GM18951 (cell line): ENCODE results near the gene MAP2K7.
"Not testable (repeated sequence)": the region's sequence is repeated elsewhere in the genome, so short reads cannot be mapped to it uniquely, and the experiment has no call there.

ENCODE experiments used
- POLR2A ChIP-seq: IDR thresholded peaks from 4 replicates; pipeline ENCODE4 v1.6.1; 2011; ENCODE audit warnings: mild to moderate bottlenecking; ENCODE audit not compliant: insufficient read length, insufficient read depth; ENCODE audit errors: extremely low read depth
- in situ Hi-C: fragments of 300-500 bp; cut with MboI; formaldehyde crosslinking; loops from one replicate; pipeline ENCODE4 v1.12.0; 2022; ENCODE audit warnings: low sequenced_read_pairs, mixed read lengths, inconsistent platforms; ENCODE audit not compliant: unreplicated experiment

The MAP2K7 gene

DNA sequence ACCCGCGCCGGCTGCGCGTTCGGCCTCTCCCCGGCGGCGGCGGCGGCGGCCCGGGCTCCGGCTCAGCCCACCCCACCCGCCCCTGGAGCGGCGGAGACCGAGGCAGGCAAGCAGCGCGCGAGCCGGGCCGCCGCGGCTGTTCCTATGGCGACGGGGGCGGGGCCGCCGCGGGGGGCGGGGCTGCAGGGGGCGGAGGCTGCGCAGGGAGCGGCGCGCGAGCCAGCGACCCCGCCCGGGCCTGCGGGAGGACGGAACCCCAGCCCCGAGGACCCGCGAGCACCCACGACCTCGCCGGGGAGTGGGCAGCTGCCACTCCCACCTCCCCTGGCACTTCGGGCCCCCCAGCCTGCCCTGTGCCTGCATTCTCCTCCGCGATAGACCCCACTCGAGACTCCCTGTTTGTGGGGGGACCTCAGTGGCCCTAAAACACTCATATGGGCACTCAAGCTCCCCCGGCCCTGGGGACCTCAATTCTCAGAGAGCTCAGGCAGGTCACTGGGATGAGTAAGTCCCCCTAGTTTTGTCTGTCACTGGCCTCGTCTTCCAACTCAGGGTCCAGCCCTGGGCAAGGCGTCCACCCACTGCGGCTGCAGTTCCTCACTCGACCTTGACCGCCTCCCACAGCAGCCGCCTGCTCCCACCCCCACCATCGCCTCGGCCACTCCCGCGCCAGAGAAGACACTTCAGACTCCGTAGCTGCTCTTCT is 22.5 kb downstream of the MAP2K7 start, which contains the start of gene CTXN1:
Gene CTXN1 (minus strand): TSS at position 115 of the 706 bp plus-strand sequence. CDS start 597 bp downstream, outside the sequence.
- no peak for TF ChIP-seq POLR2A
- in situ Hi-C loops: no loop called here

DNA sequence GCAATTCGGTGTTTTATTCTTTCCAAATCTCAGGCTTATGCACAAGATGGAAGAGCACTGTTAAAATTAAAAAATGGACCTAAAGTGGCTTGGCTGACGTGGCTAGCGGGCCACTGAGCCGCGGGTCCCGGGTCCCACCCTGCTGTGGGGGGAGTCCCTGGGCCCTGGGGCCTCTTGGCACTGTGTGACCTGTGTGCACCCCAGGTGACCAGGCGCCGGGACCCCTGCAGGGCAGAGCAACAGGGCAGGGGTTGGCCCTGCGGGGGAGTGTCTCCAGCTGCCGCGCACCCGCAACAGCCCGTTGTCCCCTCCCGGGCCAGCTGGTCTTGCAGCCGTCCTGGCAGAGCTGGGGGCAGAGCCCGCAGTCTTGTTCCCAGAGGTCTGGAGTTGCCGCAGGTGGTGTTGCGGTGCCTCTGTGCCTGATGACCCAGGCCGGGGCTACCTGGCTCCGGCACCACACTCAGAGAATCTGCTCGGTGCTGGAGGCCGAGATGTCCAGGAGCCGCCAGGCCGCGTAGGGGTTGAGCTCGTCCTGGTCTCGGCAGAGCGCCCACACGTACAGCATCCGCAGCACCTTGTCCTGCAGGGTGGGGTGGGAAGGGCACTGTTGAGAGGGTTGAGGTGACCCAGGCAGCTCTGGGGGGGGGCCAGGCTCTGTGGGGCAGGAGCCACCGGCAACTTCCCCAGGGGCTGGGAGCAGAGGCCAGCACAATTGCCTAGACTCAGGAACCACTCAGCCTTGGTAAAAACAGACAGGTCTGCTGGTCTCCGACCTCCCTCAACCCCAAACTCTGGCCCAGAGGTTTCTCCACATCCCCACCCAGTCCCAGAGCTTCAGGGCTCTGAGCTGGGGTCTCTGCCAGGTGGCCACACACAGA is 23.3 kb downstream of the MAP2K7 start:
- in situ Hi-C loops: no loop called here
- TF ChIP-seq POLR2A: no peak

DNA sequence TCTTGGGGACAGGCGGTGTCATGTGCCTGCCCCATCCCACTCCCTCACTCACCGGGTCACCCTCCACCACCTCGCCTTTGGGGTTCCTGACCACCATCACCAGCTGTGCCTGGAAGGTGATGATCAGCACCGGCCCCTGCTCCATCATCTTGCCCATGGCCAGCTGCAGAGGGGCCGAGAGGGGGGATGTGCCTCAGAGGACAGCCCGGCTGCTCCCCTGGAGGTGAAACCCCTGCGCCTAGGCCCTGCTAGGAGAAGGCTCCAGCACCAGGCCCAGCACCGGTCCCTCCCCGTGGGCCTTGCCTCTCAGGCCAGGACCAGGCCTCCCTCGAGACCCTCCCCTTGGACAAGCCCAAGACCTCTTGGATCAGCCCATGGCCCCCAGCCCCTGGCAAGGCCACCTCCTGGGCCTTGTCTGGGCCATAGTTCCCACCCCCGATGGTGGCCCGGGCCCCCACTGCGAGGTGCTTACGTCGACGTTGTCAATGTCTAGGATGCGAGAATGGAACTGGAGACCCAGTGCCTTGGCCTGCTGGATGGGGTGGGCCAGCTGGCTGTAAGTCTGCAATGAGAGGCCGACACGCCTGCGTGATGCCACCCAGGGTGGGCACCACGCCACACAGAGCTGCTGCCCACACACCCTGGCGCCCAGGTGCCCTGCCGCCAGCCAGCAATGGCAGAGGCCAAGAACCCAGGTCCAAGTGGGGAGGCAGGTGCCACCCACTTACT is 24.1 kb downstream of the MAP2K7 start:
- in situ Hi-C loops: no loop called here
- no peak for TF ChIP-seq POLR2A

DNA sequence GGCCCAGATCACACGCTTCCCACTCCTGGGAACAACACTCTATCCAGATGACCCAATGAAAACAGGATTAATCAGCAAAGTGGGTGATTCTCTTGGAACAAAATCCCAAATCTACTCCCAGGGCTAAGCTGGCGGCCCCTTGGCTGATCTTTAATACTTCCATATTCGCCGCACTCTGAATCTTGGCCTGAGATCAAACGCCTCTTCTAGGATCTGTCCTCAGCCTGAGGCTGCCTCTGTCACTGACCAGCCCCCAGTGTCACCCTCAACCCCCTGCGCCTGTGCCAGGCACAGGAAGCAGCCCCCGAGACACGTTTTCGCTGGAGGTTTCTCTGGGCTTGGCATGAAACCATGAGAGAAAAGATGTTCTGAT is 24.6 kb downstream of the MAP2K7 start:
- TF ChIP-seq POLR2A: no peak

DNA sequence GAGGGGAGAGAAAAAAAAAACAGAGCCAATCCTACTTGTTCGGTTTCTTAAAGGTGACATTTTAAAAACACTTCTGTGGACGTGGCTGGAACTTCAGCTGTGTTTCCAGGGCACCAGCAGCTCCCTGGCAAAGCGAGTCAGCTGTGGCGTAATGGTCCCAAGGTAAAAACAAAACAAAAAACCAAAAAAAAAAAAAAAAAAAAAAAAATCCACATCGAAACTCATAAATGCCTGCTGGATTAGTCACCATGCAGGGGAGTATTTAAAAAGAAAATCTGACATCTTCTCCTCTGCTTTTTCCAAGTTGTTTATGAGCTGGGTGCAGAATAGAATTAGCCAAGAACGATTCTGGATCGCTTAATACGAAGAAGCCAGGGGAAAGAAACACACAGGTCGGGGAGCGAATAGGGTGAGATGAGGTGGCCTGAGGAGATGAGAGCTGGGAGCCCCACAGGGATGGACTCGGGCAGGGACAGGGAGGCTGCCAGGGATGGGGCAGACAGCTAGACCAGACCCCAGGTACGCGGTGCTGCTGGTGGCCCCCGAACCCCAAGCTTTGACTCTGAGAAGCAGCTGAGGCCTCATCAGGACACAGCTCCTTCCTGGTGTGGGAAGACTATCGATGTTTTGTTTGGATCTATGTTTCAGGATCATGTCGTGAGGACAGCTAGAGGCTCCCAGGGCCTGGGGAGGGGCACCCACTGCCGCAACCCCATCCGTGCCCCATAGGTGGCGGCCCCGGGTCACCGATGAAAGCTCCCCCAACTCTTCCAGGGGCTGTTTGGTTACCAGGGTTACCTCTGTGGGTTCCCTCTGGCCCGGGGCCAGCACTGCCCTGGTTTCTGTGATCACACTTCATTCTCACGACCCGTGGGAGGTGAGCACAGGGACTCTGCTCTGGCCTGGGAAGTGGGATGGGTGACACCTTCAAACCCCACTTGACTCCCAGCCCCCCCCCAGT is 25.3 kb downstream of the MAP2K7 start:
- in situ Hi-C loops: no loop called here
- no peak for TF ChIP-seq POLR2A

More for the DNA sequence above, 24.6 kb downstream of the MAP2K7 start:
- in situ Hi-C loops: no loop called here

DNA sequence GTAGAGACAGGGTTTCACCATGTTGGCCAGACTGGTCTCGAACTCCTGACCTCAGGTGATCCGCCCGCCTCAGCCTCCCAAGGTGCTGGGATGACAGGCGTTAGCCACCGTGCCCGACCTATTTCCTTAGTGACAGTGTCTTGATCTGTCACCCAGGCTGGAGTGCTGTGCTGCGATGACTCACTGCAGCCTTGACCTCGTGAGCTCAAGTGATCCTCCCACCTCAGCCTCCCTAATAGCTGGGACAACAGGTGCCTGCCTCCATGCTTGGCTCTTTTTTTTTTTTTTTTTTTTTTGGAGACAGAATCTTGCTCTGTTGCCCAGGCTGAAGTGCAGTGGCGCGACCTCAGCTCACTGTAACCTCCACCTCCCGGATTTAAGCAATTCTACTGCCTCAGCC is 26.4 kb downstream of the MAP2K7 start:
- in situ Hi-C loops: not testable (repeated sequence)

DNA sequence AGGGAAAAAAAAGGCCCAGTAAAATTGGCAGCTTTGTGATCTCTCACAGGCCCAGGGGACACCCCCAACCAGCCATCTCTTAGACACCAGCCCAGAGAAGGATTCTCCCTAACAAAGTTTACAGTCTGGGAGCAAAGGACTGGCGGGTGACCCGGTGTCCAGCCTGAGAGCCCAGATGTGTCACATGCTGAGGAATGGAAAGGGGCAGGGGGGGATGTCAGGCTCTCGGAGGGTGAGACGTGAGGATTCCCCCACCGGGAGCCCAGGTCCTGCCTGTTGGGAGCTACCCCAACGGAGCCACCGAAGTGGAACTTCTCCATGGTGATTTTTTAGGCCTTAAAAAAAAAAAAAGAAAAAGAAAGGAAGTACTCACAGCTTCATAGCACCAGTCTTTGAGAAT is 27.1 kb downstream of the MAP2K7 start:
- in situ Hi-C loops: no loop called here
- TF ChIP-seq POLR2A: no peak

DNA sequence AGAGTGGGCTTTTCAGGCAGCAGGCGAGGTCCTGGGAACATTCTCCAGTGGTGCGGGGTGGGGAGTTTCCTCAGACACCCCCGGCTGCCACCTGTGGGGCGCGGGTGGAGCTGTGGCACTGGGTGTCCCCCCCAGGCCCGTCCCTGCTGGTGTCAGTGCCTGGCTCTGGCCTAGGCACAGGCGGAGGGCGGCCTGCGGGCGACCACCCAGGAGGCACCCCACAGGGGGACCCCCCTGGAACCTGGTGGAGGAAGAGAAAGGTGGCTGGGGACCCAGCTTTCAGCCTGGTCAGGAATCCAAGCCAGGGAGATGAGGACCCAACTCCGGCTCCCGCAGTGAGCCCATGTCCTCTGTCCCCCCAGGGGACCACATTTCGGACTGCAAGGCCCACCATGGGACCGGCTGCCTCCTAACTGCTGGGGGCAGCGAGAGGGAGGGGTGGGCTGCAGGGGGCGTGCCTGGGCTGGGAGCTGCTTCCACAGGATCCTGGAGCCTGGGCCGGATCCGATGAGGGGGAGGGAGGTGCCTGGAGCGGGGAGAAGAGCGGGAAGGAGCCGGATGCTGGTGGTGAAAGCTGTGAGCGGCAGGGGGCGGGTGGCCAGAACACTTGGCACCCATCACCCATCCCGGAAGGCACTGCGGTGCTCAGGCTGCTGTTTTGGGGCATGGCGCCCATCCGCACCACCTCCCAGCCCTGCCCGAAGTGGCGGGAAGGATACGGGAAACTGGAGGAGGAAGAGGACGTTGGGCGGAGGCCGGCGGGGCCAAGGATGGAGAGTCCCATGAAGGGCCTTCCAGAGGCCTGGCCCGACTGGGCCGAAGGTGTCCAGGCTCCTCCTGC is 27.8 kb downstream of the MAP2K7 start:
- no peak for TF ChIP-seq POLR2A
- in situ Hi-C loops: no loop called here

DNA sequence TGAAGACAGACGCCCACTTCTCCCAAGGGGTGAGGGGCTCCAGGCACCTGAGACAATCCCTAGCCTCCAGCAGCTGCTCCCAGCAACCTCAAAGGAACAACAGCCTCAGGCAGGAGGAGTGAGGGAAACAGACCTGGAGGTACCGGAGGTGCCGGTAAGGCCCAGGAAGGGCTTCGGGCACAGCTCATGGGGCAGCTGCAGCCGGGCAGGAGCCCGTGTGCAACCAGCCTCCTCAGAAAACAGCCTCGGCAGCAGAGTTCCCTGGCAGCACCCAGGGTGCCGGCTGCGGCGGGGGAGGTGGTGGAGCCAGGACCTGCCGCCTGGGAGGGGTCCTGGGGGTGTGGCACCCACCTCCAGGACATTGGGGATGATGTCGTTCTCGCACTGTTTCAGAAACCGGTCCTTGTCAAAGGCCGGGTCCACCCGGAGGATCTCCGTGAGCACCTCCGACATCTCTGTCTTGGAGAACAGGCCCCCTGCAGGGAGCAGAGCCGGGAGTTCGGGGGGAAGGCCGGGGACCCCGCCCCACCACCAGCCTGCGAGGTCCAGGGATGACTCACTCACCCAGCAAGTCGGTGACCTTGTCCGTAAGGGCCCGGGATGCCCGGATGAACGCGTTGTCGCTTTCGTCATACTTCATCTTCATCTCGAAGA is 28.7 kb downstream of the MAP2K7 start:
- in situ Hi-C loops: no loop called here
- TF ChIP-seq POLR2A: no peak

DNA sequence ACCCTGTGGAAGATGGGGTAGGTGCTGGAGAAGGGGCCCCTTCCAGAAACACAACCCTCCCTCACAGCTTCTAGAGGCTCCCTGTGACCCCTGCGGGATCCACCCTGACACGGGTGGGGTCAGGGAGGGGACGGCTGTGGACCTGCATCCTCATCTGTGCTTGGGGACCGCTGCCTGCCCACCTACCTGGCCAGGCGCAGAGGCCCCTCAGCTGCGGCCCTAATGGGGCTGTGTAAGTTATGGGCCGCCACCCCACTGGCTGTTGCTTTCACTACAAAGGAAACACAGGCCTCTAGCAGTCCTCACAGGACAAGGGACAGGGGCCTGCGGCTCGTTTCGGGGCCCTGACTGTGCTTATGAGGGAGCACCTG is 29.2 kb downstream of the MAP2K7 start:
- in situ Hi-C loops: no loop called here
- TF ChIP-seq POLR2A: no peak

DNA sequence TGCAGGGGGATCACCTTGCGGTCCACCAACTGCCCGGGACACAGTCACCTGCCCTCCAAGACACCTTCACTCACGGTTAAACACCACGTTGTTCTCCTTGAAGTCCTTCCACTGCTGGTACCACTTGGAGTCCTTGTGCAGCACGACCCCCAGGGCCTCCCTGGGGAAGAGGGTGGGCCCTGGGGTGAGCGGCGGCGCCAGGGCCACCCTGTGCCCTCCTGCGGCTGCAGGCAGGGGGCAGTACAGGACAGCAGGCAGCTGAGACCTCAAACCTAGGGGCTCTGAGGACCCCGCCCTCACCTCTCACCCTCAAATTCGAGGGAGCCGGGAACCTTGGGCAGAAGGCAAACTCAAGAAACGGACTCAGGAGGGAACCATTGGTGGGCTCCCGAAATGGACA is 29.7 kb downstream of the MAP2K7 start:
- in situ Hi-C loops: no loop called here
- no peak for TF ChIP-seq POLR2A
